ENCODE results near the gene ATL3. TPM values are rescaled to one million over a fixed set of nuclear protein-coding genes. Genes with fewer than 3 reads are reported as not detected.
"Not testable (repeated sequence)": the region's sequence is repeated elsewhere in the genome, so short reads cannot be mapped to it uniquely, and the experiment has no call there.

Gene ATL3
- total RNA-seq, 4 donors from 2014 or later: 72.2 to 89.0 (median 80.9) TPM

DNA sequence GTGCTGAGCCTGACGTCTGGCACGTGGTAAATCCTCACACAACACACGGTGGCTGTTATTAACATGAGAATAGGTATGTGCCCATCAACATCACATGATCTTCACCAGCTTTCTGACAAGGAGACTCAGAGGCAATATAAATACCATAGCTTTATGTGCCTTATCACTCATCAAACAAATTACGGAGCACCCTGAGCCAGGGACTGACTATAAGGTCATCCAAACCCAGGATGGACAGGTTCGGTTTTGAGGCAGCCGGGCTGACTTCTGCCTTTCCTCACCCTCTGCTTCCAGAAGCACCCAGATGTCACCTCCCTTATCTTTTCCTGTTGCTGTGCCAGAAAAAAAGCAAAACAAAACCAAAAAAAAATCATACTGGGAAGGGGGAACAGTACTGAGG lies 51.2 kb downstream of the ATL3 start:
- H3K27me3 ChIP-seq: no peaks in the 10 kb centered on the region
- no peaks in the 10 kb centered on the region for H3K9me3 ChIP-seq
- no peak overlapping the region for H3K4me3 ChIP-seq
- no peak for DNase-seq (ENCODE audit: low spot score in 2 of 2)
- peaks cover 8% of the 10 kb centered on the region for H3K4me1 ChIP-seq
- H3K36me3 ChIP-seq: no peaks in the 10 kb centered on the region
- WGBS: 81% methylated on average over 6 of the region's 6 CpGs
- TF ChIP-seq POLR2A (IDR thresholded peaks at IDR 0.05) (no peak), CTCF (IDR thresholded peaks at IDR 0.05) (no peak), POLR2AphosphoS5 (IDR thresholded peaks at IDR 0.05) (no peak), EP300 (IDR thresholded peaks at IDR 0.05) (no peak)
- no peak overlapping the region for H3K27ac ChIP-seq

DNA sequence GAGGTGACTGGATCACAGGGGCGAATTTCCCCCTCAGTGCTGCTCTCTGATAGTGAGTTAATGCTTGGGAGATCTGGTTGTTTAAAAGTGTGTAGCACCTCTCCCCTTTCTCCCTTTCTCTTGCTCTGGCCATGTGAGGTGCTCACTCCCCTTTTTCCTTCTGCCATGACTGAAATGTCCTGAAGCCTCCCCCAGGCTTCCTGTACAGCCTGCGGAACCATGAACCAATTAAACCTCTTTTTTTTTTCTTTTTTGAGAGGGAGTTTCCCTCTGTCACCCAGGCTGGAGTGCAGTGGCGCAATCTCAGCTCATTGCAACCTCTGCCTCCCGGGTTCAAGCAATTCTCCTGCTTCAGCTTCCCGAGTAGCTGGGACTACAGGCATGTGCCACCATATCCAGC lies 53.5 kb downstream of the ATL3 start:
- WGBS: 92% methylated on average over 5 of the region's 5 CpGs
- not testable (repeated sequence) for H3K36me3 ChIP-seq; DNase-seq (ENCODE audit: low spot score in 2 of 2); H3K4me3 ChIP-seq; H3K27ac ChIP-seq; H3K27me3 ChIP-seq; H3K9me3 ChIP-seq
- H3K4me1 ChIP-seq: peaks cover 18% of the 10 kb centered on the region

- DNase-seq (ENCODE audit: low spot score in 2 of 2): no peak
- no peak overlapping the region for H3K27ac ChIP-seq
- H3K9me3 ChIP-seq: no peaks in the 10 kb centered on the region
- no peaks in the 10 kb centered on the region for H3K36me3 ChIP-seq
- 83% methylated on average over 3 of the region's 3 CpGs for WGBS
- H3K4me1 ChIP-seq: peaks cover 21% of the 10 kb centered on the region
- TF ChIP-seq POLR2A (IDR thresholded peaks at IDR 0.05): no peak
- no peak for TF ChIP-seq POLR2AphosphoS5 (IDR thresholded peaks at IDR 0.05)
- TF ChIP-seq CTCF (IDR thresholded peaks at IDR 0.05): no peak
- TF ChIP-seq EP300 (IDR thresholded peaks at IDR 0.05): no peak
- H3K4me3 ChIP-seq: no peak overlapping the region
- no peaks in the 10 kb centered on the region for H3K27me3 ChIP-seq
Measured at GRCh38 chr11:63616953-63617352, 54.2 kb downstream of the ATL3 start.

DNA sequence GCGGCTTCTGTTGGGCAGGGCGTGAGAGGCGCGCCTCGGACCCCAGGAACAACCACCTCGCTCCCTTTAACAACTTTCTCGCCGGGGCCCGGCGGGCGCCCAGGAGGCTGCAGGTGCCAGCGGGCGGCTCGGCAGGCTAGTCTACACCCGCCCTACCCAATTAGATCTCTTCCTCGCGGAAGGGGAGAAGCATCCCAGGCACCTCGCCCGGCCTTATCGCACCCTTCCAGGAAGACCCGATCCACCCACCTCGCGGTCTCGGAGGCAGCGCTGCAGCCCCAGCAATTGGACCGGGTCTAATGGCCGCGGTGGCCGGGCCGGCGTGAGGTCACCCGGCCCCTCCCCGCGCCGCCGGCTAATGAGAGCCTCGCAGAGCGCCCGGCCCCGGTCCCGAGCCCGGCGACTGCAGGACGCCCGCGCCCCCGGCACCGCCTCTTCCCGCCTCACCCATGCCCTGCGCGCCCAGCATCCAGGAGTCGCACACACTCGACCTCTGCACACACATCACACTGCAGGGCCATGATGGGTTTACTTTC lies 57.0 kb downstream of the ATL3 start, which contains the start of gene PLAAT3:
Gene PLAAT3 (minus strand): TSS at position 298 of the 536 bp plus-strand sequence. CDS start 419 bp downstream, outside the sequence.
- H3K4me3 ChIP-seq: peak within 1 kb of the TSS; percentile 54
- peak; percentile 81 to 85 for DNase-seq (ENCODE audit: low spot score in 2 of 2)
- no peaks in the 10 kb centered on the region for H3K36me3 ChIP-seq
- H3K27me3 ChIP-seq: no peaks in the 10 kb centered on the region
- TF ChIP-seq POLR2AphosphoS5 (IDR thresholded peaks at IDR 0.05): peak in 1 of 3 donors; percentile 42
- TF ChIP-seq EP300 (IDR thresholded peaks at IDR 0.05): no peak
- no peak for TF ChIP-seq CTCF (IDR thresholded peaks at IDR 0.05)
- peak in 1 of 2 donors; percentile 31 for TF ChIP-seq POLR2A (IDR thresholded peaks at IDR 0.05)
- peak within 1 kb of the TSS; percentile 59 for H3K27ac ChIP-seq
- WGBS: under 1% methylated on average over 32 of the region's 53 CpGs
- peaks cover 44% of the 10 kb centered on the region for H3K4me1 ChIP-seq
- H3K9me3 ChIP-seq: no peaks in the 10 kb centered on the region

DNA sequence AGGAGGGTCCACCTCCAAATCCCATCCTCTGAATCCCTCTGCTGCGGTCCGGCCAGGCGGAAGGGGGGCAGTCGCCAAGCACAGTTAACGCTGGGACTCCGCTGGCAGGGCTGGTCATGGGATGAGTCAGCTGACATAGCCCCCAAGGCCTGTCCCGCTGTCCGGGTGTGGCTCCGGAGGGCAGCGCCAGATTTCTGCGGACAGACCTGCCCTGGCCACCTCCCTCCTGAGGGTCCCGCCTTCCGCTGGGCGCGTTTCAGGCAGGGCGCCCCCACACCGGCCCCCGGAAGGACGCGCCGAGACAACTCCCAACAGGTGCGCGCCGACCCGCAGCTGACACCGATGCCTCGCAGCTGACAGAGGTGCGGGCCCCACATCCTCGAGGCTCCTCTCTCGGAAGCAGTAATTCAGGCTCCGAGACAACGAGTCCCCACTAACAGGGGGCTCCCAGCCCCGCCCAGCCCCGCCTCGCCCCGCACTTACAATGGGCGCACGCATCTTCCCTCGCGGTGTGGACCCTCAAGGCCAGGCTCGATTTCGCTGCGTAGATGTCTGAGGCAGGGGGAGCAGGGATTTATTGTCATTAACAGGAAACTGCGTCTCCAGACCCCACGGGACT lies 57.5 kb downstream of the ATL3 start:
- Histone ChIP-seq H3K9me3 (no peaks in the 10 kb centered on the region), H3K36me3 (no peaks in the 10 kb centered on the region), H3K4me1 (peaks cover 44% of the 10 kb centered on the region), H3K27me3 (no peaks in the 10 kb centered on the region), H3K4me3 (peak overlapping the region; percentile 54), H3K27ac (peak overlapping the region; percentile 59)
- DNase-seq (ENCODE audit: low spot score in 2 of 2): peak; percentile 76 to 81
- no peak for TF ChIP-seq CTCF (IDR thresholded peaks at IDR 0.05)
- peak in 1 of 2 donors; percentile 10 for TF ChIP-seq POLR2A (IDR thresholded peaks at IDR 0.05)
- WGBS: 2% methylated on average over 27 of the region's 45 CpGs

All from suprapubic skin (tissue), 4 donors.